HepG2 (cell line): ENCODE data around the gene BTBD1. TPM values are rescaled to one million over a fixed set of nuclear protein-coding genes. Genes with fewer than 3 reads are reported as not detected.

Experiments used
- ATAC-seq: fragments of 200-7000 bp; cut with Tn5 transposase; 3 replicates; pipeline ENCODE4 v1.9.1; 2020; ENCODE audit warnings: mild to moderate bottlenecking, moderate library complexity
- BruUV-seq: library from RNA; stranded (reverse); fragments of 400-500 nt; replicated peaks from 2 replicates; lab custom pipeline; 2021; lab: Mats Ljungman, UMichigan
- CTCF ChIA-PET: fragments of 300-600 bp; formaldehyde crosslinking; extraction: SDS; loops from one replicate; lab custom pipeline; 2021; ENCODE audit warnings: low total read pairs, inconsistent platforms, low intra/inter-chr PET ratio; lab: Yijun Ruan, JAX
- POLR2A ChIA-PET: fragments of 350-600 bp; sonication (Branson Sonifier 250); formaldehyde crosslinking; loops from one replicate; lab custom pipeline; 2020; ENCODE audit warnings: antibody characterized with exemption, inconsistent platforms; lab: Yijun Ruan, JAX
- DNase-seq: peaks from one replicate; pipeline ENCODE4 v3.0.0-alpha.2; 2015; ENCODE audit warnings: low spot score
- FAIRE-seq: peaks from 3 replicates; lab custom pipeline; 2011; peaks lifted over from hg19 to GRCh38; lab: Jason Lieb, UNC
- H2AFZ ChIP-seq: one replicate; pipeline ENCODE4 v1.6.1; 2011; ENCODE audit warnings: low read length, inconsistent platforms
- H3K27ac ChIP-seq: fragments of 300-600 bp; 3 replicates; pipeline ENCODE4 v1.8.0; 2011; ENCODE audit warnings: mixed run types, mild to moderate bottlenecking, mixed read lengths, low read length, inconsistent platforms; ENCODE audit not compliant: insufficient read depth; ENCODE audit errors: extremely low read length
- H3K27me3 ChIP-seq, 2 experiments: fragments of 200-600 bp in 1 of 2; 2 replicates in 1 of 2; 3 replicates in 1 of 2; pipeline versions ENCODE4 v1.6.0 to v1.8.0; 2011; ENCODE audit warnings: low read length in 2 of 2, mild to moderate bottlenecking in 2 of 2, moderate library complexity in 2 of 2, inconsistent platforms in 1 of 2; ENCODE audit not compliant: insufficient read depth in 2 of 2, control insufficient read depth in 1 of 2
- H3K36me3 ChIP-seq, 2 experiments: fragments of 200-600 bp in 1 of 2; replicated peaks in 1 of 2; 2 replicates in 1 of 2; 3 replicates in 1 of 2; pipeline versions ENCODE4 v1.5.1 to v1.8.0; 2011; ENCODE audit warnings: low read length in 2 of 2, inconsistent platforms in 1 of 2; ENCODE audit not compliant: insufficient read depth in 2 of 2, control insufficient read depth in 1 of 2
- H3K4me1 ChIP-seq: 2 replicates; pipeline ENCODE4 v1.5.1; 2012; ENCODE audit warnings: low read length, inconsistent platforms; ENCODE audit not compliant: insufficient read depth
- H3K4me2 ChIP-seq: 2 replicates; pipeline ENCODE4 v1.6.0; 2011; ENCODE audit warnings: low read depth, low read length, inconsistent platforms
- H3K4me3 ChIP-seq, 3 experiments: fragments of 200-600 bp in 1 of 3; sonication (generic), shearing (Covaris generic) in 1 of 3; replicated peaks in 1 of 3; 2 replicates each; pipeline ENCODE4 v1.5.1; 2011 to 2016; ENCODE audit warnings: low read length in 3 of 3, inconsistent platforms in 2 of 3, low read depth in 2 of 3, mild to moderate bottlenecking in 2 of 3, control low read depth in 1 of 3, mixed read lengths in 1 of 3; ENCODE audit not compliant: insufficient read depth in 1 of 3
- H3K79me2 ChIP-seq: one replicate; pipeline ENCODE4 v1.6.1; 2011; ENCODE audit warnings: low read length, inconsistent platforms; ENCODE audit not compliant: insufficient read depth
- H3K9ac ChIP-seq: 2 replicates; pipeline ENCODE4 v1.6.0; 2011; ENCODE audit warnings: mild to moderate bottlenecking, low read depth, low read length, inconsistent platforms; ENCODE audit not compliant: insufficient read depth
- H3K9me3 ChIP-seq: 2 replicates; pipeline ENCODE4 v1.5.1; 2012; ENCODE audit warnings: mild to moderate bottlenecking, low read length
- H4K20me1 ChIP-seq: 2 replicates; pipeline ENCODE4 v1.6.0; 2011; ENCODE audit warnings: inconsistent platforms, mild to moderate bottlenecking, low read length, moderate library complexity; ENCODE audit not compliant: insufficient read depth
- CCDC6 ChIP-seq: sonication (generic); formaldehyde crosslinking; IDR thresholded peaks from 2 replicates; pipeline ENCODE4 v1.8.1; 2022; ENCODE audit warnings: mild to moderate bottlenecking, missing genetic modification reagents, moderate library complexity
- DR1 ChIP-seq: sonication (generic); formaldehyde crosslinking; IDR thresholded peaks from 2 replicates; pipeline ENCODE4 v1.8.0; 2021; ENCODE audit warnings: mild to moderate bottlenecking, missing genetic modification reagents, inconsistent platforms
- HNRNPUL1 ChIP-seq: fragments of 200-400 bp; formaldehyde crosslinking; IDR thresholded peaks from 2 replicates; pipeline ENCODE4 v1.6.1; 2017; ENCODE audit warnings: low read depth, mild to moderate bottlenecking, low read length, moderate library complexity
- RAD21 ChIP-seq: fragments of 450-650 bp; formaldehyde crosslinking; IDR thresholded peaks from 2 replicates; pipeline ENCODE4 v1.5.0; 2020; ENCODE audit warnings: mild to moderate bottlenecking
- RAD51 ChIP-seq: fragments of 450-650 bp; IDR thresholded peaks from 2 replicates; pipeline ENCODE4 v1.6.1; 2016; ENCODE audit warnings: borderline replicate concordance
- ZMYM2 ChIP-seq: sonication (generic); formaldehyde crosslinking; IDR thresholded peaks from 2 replicates; pipeline ENCODE4 v1.8.0; 2022; ENCODE audit warnings: mild to moderate bottlenecking, missing genetic modification reagents
- ZNF235 ChIP-seq: sonication (generic); formaldehyde crosslinking; IDR thresholded peaks from 2 replicates; pipeline ENCODE4 v1.8.1; 2023; ENCODE audit warnings: mild to moderate bottlenecking, missing genetic modification reagents, borderline replicate concordance
- ZNF292 ChIP-seq: sonication (generic); formaldehyde crosslinking; IDR thresholded peaks from 2 replicates; pipeline ENCODE4 v1.8.1; 2022; ENCODE audit warnings: mild to moderate bottlenecking, low read depth, missing genetic modification reagents, borderline replicate concordance
- ZNF331 ChIP-seq: sonication (generic); formaldehyde crosslinking; IDR thresholded peaks from 2 replicates; pipeline ENCODE4 v1.4.0; 2020; ENCODE audit warnings: missing genetic modification reagents
- ZNF883 ChIP-seq: sonication (generic); formaldehyde crosslinking; IDR thresholded peaks from 2 replicates; pipeline ENCODE4 v1.5.1; 2020; ENCODE audit warnings: mild to moderate bottlenecking, missing genetic modification reagents; ENCODE audit errors: not compliant biosample characterization
- ZSCAN21 ChIP-seq: sonication (generic); formaldehyde crosslinking; IDR thresholded peaks from 2 replicates; pipeline ENCODE4 v1.8.0; 2022; ENCODE audit warnings: mild to moderate bottlenecking, missing genetic modification reagents, moderate library complexity, borderline replicate concordance
- WGBS: methylation state at CpG from one replicate; pipeline ENCODE4 v1.1.6; 2017; ENCODE audit warnings: low lambda C conversion rate; 5-methylcytosine and 5-hydroxymethylcytosine counted together
- in situ Hi-C: cut with HindIII; loops from 2 replicates; pipeline ENCODE4 v1.10.0; 2017; ENCODE audit warnings: low pct_unique_long_range_greater_than_20kb; ENCODE audit not compliant: extremely low pct_ligation_motif_present
- intact Hi-C: fragments of 100-400 bp; cut with micrococcal nuclease; formaldehyde crosslinking; loops from one replicate; pipeline ENCODE4 v1.10.0; 2022; ENCODE audit not compliant: unreplicated experiment
- polyA plus RNA-seq, 8 experiments: library from polyadenylated mRNA; depleted of rRNA in 3 of 8; stranded (reverse) in 7 of 8; unstranded in 1 of 8; fragments of >200 nt; fragmentation: Illumina TruSeq in 4 of 8; extraction: Trizol in 4 of 8; gene quantifications; 2 replicates each; pipeline versions ENCODE4 v1.2.1 to v1.2.3, GENCODE V29; 2011 to 2016; ENCODE audit warnings: low read depth in 4 of 8, missing spikeins in 1 of 8, mixed read lengths in 1 of 8; ENCODE audit not compliant: insufficient read depth in 1 of 8
- total RNA-seq, 5 experiments: library from RNA; depleted of rRNA; stranded (reverse); fragments of >200 nt; fragmentation: Illumina TruSeq; extraction: Trizol; gene quantifications; 2 replicates each; pipeline ENCODE4 v1.2.3, GENCODE V29; 2016; ENCODE audit warnings: low read depth in 1 of 5
- TF ChIP-seq, protein P1 (sequence below): sonication (generic); formaldehyde crosslinking; IDR thresholded peaks from 2 replicates; pipeline ENCODE4 v1.5.0; 2020; ENCODE audit warnings: mild to moderate bottlenecking, missing genetic modification reagents, moderate library complexity
- TF ChIP-seq, protein P2 (sequence below): sonication (generic); formaldehyde crosslinking; IDR thresholded peaks from 2 replicates; pipeline ENCODE4 v1.4.0; 2020; ENCODE audit warnings: mild to moderate bottlenecking, missing genetic modification reagents
- TF ChIP-seq, protein P3 (sequence below): sonication (generic); formaldehyde crosslinking; IDR thresholded peaks from 2 replicates; pipeline ENCODE4 v1.5.0; 2020; ENCODE audit warnings: mild to moderate bottlenecking, missing genetic modification reagents
- TF ChIP-seq, protein P4 (sequence below): sonication (generic); formaldehyde crosslinking; IDR thresholded peaks from 2 replicates; pipeline ENCODE4 v1.8.0; 2022; ENCODE audit warnings: missing genetic modification reagents, mild to moderate bottlenecking, moderate library complexity, borderline replicate concordance

Gene BTBD1
- total and polyA plus RNA-seq, 2 of the 13 experiments (the other 11 are each of a cell fraction or from before 2014, with no cell fraction given): 32.1 to 53.9 TPM

DNA sequence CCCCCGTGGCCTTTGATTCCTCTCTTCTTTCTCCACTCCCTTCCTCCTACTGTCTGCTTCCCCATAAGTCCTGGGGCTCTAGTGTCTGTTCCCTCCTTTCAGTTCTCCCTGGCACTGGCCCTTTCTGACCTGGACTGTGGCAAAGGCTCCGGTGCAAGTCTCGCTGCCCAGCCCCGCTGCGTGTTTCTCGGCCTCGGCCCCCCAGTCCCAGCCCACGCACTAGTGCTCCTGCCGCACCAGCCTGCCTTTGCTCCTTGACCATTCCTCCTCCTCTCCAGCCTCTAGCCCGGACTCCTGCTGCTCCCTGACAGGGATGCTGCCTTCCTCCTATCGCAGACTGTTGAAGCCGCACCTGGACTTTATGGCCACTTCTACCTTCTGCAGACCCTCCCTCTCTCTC, 42.5 kb upstream of the BTBD1 start:
- H3K27me3 ChIP-seq: peaks cover 0 to 40% of the 10 kb centered on the region in 2 experiments; a peak in 2 of 5 replicates
- no peak for ATAC-seq
- no peaks in the 10 kb centered on the region for H3K79me2 ChIP-seq
- ChIA-PET POLR2A (no interaction called here), CTCF (no interaction called here)
- no peaks in the 10 kb centered on the region for H3K36me3 ChIP-seq
- no peaks in the 10 kb centered on the region for H3K9me3 ChIP-seq
- no peak overlapping the region for H3K4me2 ChIP-seq
- H4K20me1 ChIP-seq: no peaks in the 10 kb centered on the region
- no TSS peak for BruUV-seq
- no peak overlapping the region for H3K27ac ChIP-seq
- FAIRE-seq: no peak
- in situ Hi-C loops (no loop called here), intact Hi-C loops (no loop called here)
- no peak overlapping the region for H3K9ac ChIP-seq
- H2AFZ ChIP-seq: no peak overlapping the region
- H3K4me1 ChIP-seq: no peaks in the 10 kb centered on the region
- no peak for DNase-seq
- WGBS: 38% methylated on average over 12 of the region's 12 CpGs
- H3K4me3 ChIP-seq: no peak overlapping the region
- TF ChIP-seq, protein P1, sequence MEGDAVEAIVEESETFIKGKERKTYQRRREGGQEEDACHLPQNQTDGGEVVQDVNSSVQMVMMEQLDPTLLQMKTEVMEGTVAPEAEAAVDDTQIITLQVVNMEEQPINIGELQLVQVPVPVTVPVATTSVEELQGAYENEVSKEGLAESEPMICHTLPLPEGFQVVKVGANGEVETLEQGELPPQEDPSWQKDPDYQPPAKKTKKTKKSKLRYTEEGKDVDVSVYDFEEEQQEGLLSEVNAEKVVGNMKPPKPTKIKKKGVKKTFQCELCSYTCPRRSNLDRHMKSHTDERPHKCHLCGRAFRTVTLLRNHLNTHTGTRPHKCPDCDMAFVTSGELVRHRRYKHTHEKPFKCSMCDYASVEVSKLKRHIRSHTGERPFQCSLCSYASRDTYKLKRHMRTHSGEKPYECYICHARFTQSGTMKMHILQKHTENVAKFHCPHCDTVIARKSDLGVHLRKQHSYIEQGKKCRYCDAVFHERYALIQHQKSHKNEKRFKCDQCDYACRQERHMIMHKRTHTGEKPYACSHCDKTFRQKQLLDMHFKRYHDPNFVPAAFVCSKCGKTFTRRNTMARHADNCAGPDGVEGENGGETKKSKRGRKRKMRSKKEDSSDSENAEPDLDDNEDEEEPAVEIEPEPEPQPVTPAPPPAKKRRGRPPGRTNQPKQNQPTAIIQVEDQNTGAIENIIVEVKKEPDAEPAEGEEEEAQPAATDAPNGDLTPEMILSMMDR: no peak
- TF ChIP-seq DR1 (CRISPR knock-in tag) (no peak), ZSCAN21 (CRISPR knock-in tag) (no peak), ZMYM2 (CRISPR knock-in tag) (no peak), RAD21 (CRISPR knock-in tag) (no peak), ZNF883 (no peak), CCDC6 (CRISPR knock-in tag) (no peak), RAD51 (no peak), ZNF331 (CRISPR knock-in tag) (no peak), HNRNPUL1 (no peak), ZNF292 (CRISPR knock-in tag) (no peak), ZNF235 (CRISPR knock-in tag) (no peak)
- TF ChIP-seq, protein P2, sequence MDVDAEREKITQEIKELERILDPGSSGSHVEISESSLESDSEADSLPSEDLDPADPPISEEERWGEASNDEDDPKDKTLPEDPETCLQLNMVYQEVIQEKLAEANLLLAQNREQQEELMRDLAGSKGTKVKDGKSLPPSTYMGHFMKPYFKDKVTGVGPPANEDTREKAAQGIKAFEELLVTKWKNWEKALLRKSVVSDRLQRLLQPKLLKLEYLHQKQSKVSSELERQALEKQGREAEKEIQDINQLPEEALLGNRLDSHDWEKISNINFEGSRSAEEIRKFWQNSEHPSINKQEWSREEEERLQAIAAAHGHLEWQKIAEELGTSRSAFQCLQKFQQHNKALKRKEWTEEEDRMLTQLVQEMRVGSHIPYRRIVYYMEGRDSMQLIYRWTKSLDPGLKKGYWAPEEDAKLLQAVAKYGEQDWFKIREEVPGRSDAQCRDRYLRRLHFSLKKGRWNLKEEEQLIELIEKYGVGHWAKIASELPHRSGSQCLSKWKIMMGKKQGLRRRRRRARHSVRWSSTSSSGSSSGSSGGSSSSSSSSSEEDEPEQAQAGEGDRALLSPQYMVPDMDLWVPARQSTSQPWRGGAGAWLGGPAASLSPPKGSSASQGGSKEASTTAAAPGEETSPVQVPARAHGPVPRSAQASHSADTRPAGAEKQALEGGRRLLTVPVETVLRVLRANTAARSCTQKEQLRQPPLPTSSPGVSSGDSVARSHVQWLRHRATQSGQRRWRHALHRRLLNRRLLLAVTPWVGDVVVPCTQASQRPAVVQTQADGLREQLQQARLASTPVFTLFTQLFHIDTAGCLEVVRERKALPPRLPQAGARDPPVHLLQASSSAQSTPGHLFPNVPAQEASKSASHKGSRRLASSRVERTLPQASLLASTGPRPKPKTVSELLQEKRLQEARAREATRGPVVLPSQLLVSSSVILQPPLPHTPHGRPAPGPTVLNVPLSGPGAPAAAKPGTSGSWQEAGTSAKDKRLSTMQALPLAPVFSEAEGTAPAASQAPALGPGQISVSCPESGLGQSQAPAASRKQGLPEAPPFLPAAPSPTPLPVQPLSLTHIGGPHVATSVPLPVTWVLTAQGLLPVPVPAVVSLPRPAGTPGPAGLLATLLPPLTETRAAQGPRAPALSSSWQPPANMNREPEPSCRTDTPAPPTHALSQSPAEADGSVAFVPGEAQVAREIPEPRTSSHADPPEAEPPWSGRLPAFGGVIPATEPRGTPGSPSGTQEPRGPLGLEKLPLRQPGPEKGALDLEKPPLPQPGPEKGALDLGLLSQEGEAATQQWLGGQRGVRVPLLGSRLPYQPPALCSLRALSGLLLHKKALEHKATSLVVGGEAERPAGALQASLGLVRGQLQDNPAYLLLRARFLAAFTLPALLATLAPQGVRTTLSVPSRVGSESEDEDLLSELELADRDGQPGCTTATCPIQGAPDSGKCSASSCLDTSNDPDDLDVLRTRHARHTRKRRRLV (CRISPR knock-in tag): no peak
- TF ChIP-seq, protein P3, sequence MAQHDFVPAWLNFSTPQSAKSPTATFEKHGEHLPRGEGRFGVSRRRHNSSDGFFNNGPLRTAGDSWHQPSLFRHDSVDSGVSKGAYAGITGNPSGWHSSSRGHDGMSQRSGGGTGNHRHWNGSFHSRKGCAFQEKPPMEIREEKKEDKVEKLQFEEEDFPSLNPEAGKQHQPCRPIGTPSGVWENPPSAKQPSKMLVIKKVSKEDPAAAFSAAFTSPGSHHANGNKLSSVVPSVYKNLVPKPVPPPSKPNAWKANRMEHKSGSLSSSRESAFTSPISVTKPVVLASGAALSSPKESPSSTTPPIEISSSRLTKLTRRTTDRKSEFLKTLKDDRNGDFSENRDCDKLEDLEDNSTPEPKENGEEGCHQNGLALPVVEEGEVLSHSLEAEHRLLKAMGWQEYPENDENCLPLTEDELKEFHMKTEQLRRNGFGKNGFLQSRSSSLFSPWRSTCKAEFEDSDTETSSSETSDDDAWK: no peak
- TF ChIP-seq, protein P4, sequence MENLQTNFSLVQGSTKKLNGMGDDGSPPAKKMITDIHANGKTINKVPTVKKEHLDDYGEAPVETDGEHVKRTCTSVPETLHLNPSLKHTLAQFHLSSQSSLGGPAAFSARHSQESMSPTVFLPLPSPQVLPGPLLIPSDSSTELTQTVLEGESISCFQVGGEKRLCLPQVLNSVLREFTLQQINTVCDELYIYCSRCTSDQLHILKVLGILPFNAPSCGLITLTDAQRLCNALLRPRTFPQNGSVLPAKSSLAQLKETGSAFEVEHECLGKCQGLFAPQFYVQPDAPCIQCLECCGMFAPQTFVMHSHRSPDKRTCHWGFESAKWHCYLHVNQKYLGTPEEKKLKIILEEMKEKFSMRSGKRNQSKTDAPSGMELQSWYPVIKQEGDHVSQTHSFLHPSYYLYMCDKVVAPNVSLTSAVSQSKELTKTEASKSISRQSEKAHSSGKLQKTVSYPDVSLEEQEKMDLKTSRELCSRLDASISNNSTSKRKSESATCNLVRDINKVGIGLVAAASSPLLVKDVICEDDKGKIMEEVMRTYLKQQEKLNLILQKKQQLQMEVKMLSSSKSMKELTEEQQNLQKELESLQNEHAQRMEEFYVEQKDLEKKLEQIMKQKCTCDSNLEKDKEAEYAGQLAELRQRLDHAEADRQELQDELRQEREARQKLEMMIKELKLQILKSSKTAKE: no peak
